ENCODE measurements around the gene CRIP1. TPM values are rescaled to one million over a fixed set of nuclear protein-coding genes. Genes with fewer than 3 reads are reported as not detected.

Gene CRIP1
- total RNA-seq, 1 experiment from 2014 or later, result 48.7 TPM

DNA sequence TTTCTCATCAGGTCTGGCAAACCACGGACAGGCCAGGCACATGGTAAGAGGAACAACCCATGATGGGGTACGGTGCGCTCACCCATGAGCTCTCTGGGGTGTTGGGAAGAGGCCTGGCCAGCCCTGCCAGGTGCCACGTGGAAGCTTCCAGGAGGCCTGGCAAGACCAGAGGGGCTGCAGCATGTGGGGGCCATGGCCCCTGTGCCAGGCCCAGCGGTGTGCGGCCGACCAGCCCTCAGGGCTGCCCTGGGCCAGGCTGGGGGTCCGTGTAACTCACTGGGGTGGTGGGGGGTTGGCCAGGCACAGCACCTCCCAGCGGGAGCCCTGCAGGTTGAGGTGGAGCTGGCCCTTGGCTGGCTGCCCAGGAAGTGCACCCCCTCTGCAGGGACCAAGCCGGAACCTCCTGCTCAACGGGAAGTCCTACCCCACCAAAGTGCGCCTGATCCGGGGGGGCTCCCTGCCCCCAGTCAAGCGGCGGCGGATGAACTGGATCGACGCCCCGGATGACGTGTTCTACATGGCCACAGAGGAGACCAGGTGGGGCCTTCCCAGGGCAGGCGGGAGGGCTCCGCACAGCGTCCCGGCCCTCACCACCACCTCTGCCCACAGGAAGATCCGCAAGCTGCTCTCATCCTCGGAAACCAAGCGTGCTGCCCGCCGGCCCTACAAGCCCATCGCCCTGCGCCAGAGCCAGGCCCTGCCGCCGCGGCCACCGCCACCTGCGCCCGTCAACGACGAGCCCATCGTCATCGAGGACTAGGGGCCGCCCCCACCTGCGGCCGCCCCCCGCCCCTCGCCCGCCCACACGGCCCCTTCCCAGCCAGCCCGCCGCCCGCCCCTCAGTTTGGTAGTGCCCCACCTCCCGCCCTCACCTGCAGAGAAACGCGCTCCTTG is 17.0 kb upstream of the CRIP1 start:
- H3K27me3 ChIP-seq (ENCODE audit: low read length), result no peaks in the 10 kb centered on the region
- H4K20me1 ChIP-seq (ENCODE audit: low read length), result no peaks in the 10 kb centered on the region
- TF ChIP-seq EZH2phosphoT487 (IDR thresholded peaks at IDR 0.05; ENCODE audit: borderline replicate concordance, low read length) (no peak), EZH2 (IDR thresholded peaks at IDR 0.05; ENCODE audit: low read length, unreplicated experiment) (no peak)
- TF ChIP-seq, protein P1, sequence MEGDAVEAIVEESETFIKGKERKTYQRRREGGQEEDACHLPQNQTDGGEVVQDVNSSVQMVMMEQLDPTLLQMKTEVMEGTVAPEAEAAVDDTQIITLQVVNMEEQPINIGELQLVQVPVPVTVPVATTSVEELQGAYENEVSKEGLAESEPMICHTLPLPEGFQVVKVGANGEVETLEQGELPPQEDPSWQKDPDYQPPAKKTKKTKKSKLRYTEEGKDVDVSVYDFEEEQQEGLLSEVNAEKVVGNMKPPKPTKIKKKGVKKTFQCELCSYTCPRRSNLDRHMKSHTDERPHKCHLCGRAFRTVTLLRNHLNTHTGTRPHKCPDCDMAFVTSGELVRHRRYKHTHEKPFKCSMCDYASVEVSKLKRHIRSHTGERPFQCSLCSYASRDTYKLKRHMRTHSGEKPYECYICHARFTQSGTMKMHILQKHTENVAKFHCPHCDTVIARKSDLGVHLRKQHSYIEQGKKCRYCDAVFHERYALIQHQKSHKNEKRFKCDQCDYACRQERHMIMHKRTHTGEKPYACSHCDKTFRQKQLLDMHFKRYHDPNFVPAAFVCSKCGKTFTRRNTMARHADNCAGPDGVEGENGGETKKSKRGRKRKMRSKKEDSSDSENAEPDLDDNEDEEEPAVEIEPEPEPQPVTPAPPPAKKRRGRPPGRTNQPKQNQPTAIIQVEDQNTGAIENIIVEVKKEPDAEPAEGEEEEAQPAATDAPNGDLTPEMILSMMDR (conservative IDR thresholded peaks at IDR 0.05; ENCODE audit: low read depth, low read length), result no peak
- ATAC-seq (no peak), DNase-seq (no peak)
- H3K27ac ChIP-seq (ENCODE audit: low read length), result no peak overlapping the region
- no peak overlapping the region for H3K9ac ChIP-seq (ENCODE audit: low read length)
- no peaks in the 10 kb centered on the region for H3K9me2 ChIP-seq (replicated peaks; ENCODE audit: low read length)
- no peaks in the 10 kb centered on the region for H3F3A ChIP-seq (ENCODE audit: low read length, unreplicated experiment)
- no peak overlapping the region for H3K4me2 ChIP-seq (ENCODE audit: low read length)
- ChIA-PET POLR2A (ENCODE audit: unreplicated experiment) (no interaction called here), CTCF (no interaction called here)
- BruUV-seq (replicated peaks), result no TSS peak
- no peak overlapping the region for H3K4me3 ChIP-seq (ENCODE audit: low read length)
- H2AFZ ChIP-seq (ENCODE audit: low read length), result no peak overlapping the region
- no peaks in the 10 kb centered on the region for H3K79me2 ChIP-seq (ENCODE audit: low read length)
- H3K4me1 ChIP-seq (ENCODE audit: insufficient read depth, low read length), result peaks cover 21% of the 10 kb centered on the region
- intact Hi-C loops (cut with micrococcal nuclease), result no loop called here
- no peaks in the 10 kb centered on the region for H3K9me3 ChIP-seq (ENCODE audit: low read length)
- no peaks in the 10 kb centered on the region for H3K36me3 ChIP-seq (ENCODE audit: low read depth, low read length)

DNA sequence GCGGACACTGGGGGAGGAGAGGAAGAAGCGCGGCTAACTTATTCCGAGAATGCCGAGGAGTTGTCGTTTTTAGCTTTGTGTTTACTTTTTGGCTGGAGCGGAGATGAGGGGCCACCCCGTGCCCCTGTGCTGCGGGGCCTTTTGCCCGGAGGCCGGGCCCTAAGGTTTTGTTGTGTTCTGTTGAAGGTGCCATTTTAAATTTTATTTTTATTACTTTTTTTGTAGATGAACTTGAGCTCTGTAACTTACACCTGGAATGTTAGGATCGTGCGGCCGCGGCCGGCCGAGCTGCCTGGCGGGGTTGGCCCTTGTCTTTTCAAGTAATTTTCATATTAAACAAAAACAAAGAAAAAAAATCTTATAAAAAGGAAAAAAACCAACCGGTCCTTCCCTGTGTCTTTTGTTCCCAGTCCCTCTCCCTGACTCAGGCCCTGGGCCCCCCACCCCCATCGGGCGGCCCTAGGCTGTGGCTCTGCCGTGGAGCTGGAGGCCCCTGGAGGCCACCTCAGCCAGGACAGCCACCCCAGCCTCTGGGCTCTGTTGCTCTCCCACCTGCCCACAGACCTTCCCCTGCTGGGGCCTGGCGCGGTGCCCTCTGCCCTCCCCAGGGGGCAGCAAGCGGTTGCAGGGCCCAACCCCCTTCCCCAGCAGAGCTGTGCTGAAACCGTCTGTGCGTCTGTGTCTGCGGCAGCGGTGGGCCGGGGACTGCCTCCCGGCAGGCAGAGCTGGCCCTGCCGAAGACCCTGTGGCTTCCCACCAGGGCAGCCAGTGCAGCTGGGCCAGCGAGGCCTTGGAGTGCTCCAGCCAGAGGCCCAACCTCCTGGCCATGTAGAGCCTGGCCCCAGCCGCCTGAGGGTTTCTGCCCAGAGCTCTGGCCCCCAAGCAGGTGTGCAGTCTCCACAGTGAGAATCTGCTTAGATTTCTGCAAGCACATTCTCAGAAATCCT is 16.1 kb upstream of the CRIP1 start:
- TF ChIP-seq, protein P1 (conservative IDR thresholded peaks at IDR 0.05; ENCODE audit: low read depth, low read length), result no peak
- TF ChIP-seq EZH2 (IDR thresholded peaks at IDR 0.05; ENCODE audit: low read length, unreplicated experiment) (no peak), EZH2phosphoT487 (IDR thresholded peaks at IDR 0.05; ENCODE audit: borderline replicate concordance, low read length) (no peak)
- no peak overlapping the region for H2AFZ ChIP-seq (ENCODE audit: low read length)
- H3K27me3 ChIP-seq (ENCODE audit: low read length), result no peaks in the 10 kb centered on the region
- CTCF ChIA-PET, result interaction anchor here (1.5 to 2.0 kb wide), 2 partner anchors 10 to 20 kb away, joined by 3 to 7 read pairs; no protein-coding TSS in a partner anchor
- intact Hi-C loops (cut with micrococcal nuclease), result no loop called here
- H3K27ac ChIP-seq (ENCODE audit: low read length), result no peak overlapping the region
- no peaks in the 10 kb centered on the region for H4K20me1 ChIP-seq (ENCODE audit: low read length)
- H3K36me3 ChIP-seq (ENCODE audit: low read depth, low read length), result no peaks in the 10 kb centered on the region
- no peak overlapping the region for H3K9ac ChIP-seq (ENCODE audit: low read length)
- BruUV-seq (replicated peaks), result no TSS peak
- H3K79me2 ChIP-seq (ENCODE audit: low read length), result no peaks in the 10 kb centered on the region
- H3K9me3 ChIP-seq (ENCODE audit: low read length), result no peaks in the 10 kb centered on the region
- DNase-seq (no peak), ATAC-seq (no peak)
- no peaks in the 10 kb centered on the region for H3F3A ChIP-seq (ENCODE audit: low read length, unreplicated experiment)
- POLR2A ChIA-PET (ENCODE audit: unreplicated experiment), result no interaction called here
- H3K4me3 ChIP-seq (ENCODE audit: low read length), result no peak overlapping the region
- H3K9me2 ChIP-seq (replicated peaks; ENCODE audit: low read length), result no peaks in the 10 kb centered on the region
- peaks cover 20% of the 10 kb centered on the region for H3K4me1 ChIP-seq (ENCODE audit: insufficient read depth, low read length)
- H3K4me2 ChIP-seq (ENCODE audit: low read length), result no peak overlapping the region
